HepG2 (cell line): Measurements from ENCODE around the gene HELB. TPM values are rescaled to one million over a fixed set of nuclear protein-coding genes. Genes with fewer than 3 reads are reported as not detected.

ENCODE experiments used
- ATM ChIP-seq: fragments of 450-650 bp; IDR thresholded peaks from 2 replicates; pipeline ENCODE4 v1.7.1; 2017; ENCODE audit warnings: mild to moderate bottlenecking, borderline replicate concordance
- FOXC1 ChIP-seq: sonication (generic); formaldehyde crosslinking; IDR thresholded peaks from 2 replicates; pipeline ENCODE4 v1.8.0; 2022; ENCODE audit warnings: mild to moderate bottlenecking, missing genetic modification reagents, borderline replicate concordance
- HOMEZ ChIP-seq: IDR thresholded peaks from 2 replicates; pipeline ENCODE4 v1.6.1; 2016; ENCODE audit warnings: low read depth
- MAZ ChIP-seq, 2 experiments: sonication (generic) in 1 of 2; formaldehyde crosslinking in 1 of 2; IDR thresholded peaks; 2 replicates each; pipeline versions ENCODE4 v1.5.0 to v1.6.1; 2012 to 2020; ENCODE audit warnings: low read depth in 2 of 2, mild to moderate bottlenecking in 2 of 2, borderline replicate concordance in 1 of 2, improper control_type of control experiment in 1 of 2, low read length in 1 of 2, missing genetic modification reagents in 1 of 2, moderate library complexity in 1 of 2
- MED13 ChIP-seq: sonication (generic); formaldehyde crosslinking; IDR thresholded peaks from 2 replicates; pipeline ENCODE4 v1.5.0; 2020; ENCODE audit warnings: missing genetic modification reagents
- NCOA2 ChIP-seq: sonication (generic); formaldehyde crosslinking; IDR thresholded peaks from 2 replicates; pipeline ENCODE4 v1.8.0; 2022; ENCODE audit warnings: inconsistent platforms
- NRL ChIP-seq: sonication (generic); formaldehyde crosslinking; IDR thresholded peaks from 2 replicates; pipeline ENCODE4 v1.5.0; 2020; ENCODE audit warnings: missing genetic modification reagents, mild to moderate bottlenecking, moderate library complexity, borderline replicate concordance
- PAWR ChIP-seq: sonication (generic); formaldehyde crosslinking; IDR thresholded peaks from 2 replicates; pipeline ENCODE4 v1.4.0; 2020; ENCODE audit warnings: missing genetic modification reagents, mild to moderate bottlenecking, borderline replicate concordance
- RCOR2 ChIP-seq: IDR thresholded peaks from 2 replicates; pipeline ENCODE4 v1.6.1; 2016; ENCODE audit warnings: missing biosample characterization, missing genetic modification reagents
- REL ChIP-seq: sonication (generic); formaldehyde crosslinking; conservative IDR thresholded peaks from 2 replicates; pipeline ENCODE4 v1.8.0; 2022; ENCODE audit warnings: mild to moderate bottlenecking, missing genetic modification reagents, moderate library complexity
- SOX6 ChIP-seq, 2 experiments: fragments of 450-650 bp in 1 of 2; sonication (generic) in 1 of 2; formaldehyde crosslinking in 1 of 2; IDR thresholded peaks; 2 replicates each; pipeline versions ENCODE4 v1.4.0 to v1.6.1; 2017 to 2020; ENCODE audit warnings: antibody characterized with exemption in 1 of 2, mild to moderate bottlenecking in 1 of 2, missing genetic modification reagents in 1 of 2
- TFDP2 ChIP-seq: sonication (generic); formaldehyde crosslinking; IDR thresholded peaks from 2 replicates; pipeline ENCODE4 v1.4.0; 2020; ENCODE audit warnings: missing genetic modification reagents
- YEATS4 ChIP-seq: sonication (generic); formaldehyde crosslinking; IDR thresholded peaks from 2 replicates; pipeline ENCODE4 v1.4.0; 2020; ENCODE audit warnings: missing genetic modification reagents, borderline replicate concordance
- ZNF17 ChIP-seq: sonication (generic); formaldehyde crosslinking; IDR thresholded peaks from 2 replicates; pipeline ENCODE4 v1.5.0; 2020; ENCODE audit warnings: mild to moderate bottlenecking, missing genetic modification reagents
- ZNF350 ChIP-seq: sonication (generic); formaldehyde crosslinking; IDR thresholded peaks from 2 replicates; pipeline ENCODE4 v1.4.0; 2020; ENCODE audit warnings: mild to moderate bottlenecking, low read depth, missing genetic modification reagents, borderline replicate concordance
- ZNF451 ChIP-seq: sonication (generic); formaldehyde crosslinking; IDR thresholded peaks from 2 replicates; pipeline ENCODE4 v1.5.0; 2020; ENCODE audit warnings: mild to moderate bottlenecking, missing genetic modification reagents
- ZNF503 ChIP-seq: sonication (generic); formaldehyde crosslinking; IDR thresholded peaks from 2 replicates; pipeline ENCODE4 v1.4.0; 2020; ENCODE audit warnings: missing genetic modification reagents
- ZNF782 ChIP-seq: sonication (generic); formaldehyde crosslinking; IDR thresholded peaks from 2 replicates; pipeline ENCODE4 v1.4.0; 2020; ENCODE audit warnings: missing genetic modification reagents, mild to moderate bottlenecking, borderline replicate concordance
- polyA plus RNA-seq, 8 experiments: library from polyadenylated mRNA; depleted of rRNA in 3 of 8; stranded (reverse) in 7 of 8; unstranded in 1 of 8; fragments of >200 nt; fragmentation: Illumina TruSeq in 4 of 8; extraction: Trizol in 4 of 8; gene quantifications; 2 replicates each; pipeline versions ENCODE4 v1.2.1 to v1.2.3, GENCODE V29; 2011 to 2016; ENCODE audit warnings: low read depth in 4 of 8, missing spikeins in 1 of 8, mixed read lengths in 1 of 8; ENCODE audit not compliant: insufficient read depth in 1 of 8
- total RNA-seq, 5 experiments: library from RNA; depleted of rRNA; stranded (reverse); fragments of >200 nt; fragmentation: Illumina TruSeq; extraction: Trizol; gene quantifications; 2 replicates each; pipeline ENCODE4 v1.2.3, GENCODE V29; 2016; ENCODE audit warnings: low read depth in 1 of 5
- TF ChIP-seq, protein P1 (sequence below): sonication (generic); formaldehyde crosslinking; IDR thresholded peaks from 2 replicates; pipeline ENCODE4 v1.8.1; 2022; ENCODE audit warnings: low read depth, mild to moderate bottlenecking, missing genetic modification reagents

HELB gene
- total and polyA plus RNA-seq, 2 of the 13 experiments (the other 11 are each of a cell fraction or from before 2014, with no cell fraction given), result 1.7 to 3.7 TPM

GRCh38 chr12:66301944-66302826 lies at the start of gene HELB (continued):
- peak; percentile 70; the same call in 1 of the 2 replicates for TF ChIP-seq HOMEZ
- no peak for TF ChIP-seq RCOR2 (CRISPR knock-in tag)
- TF ChIP-seq ZNF503 (CRISPR knock-in tag), result 0 out of 2 replicates have a peak, but pooled peaks have one; percentile 28
- no peak for TF ChIP-seq ZNF451 (CRISPR knock-in tag)
- no peak for TF ChIP-seq SOX6 (IDR thresholded peaks at IDR 0.05)
- peak; percentile 36; the same call in 1 of the 2 replicates for TF ChIP-seq SOX6 (CRISPR knock-in tag; IDR thresholded peaks at IDR 0.05)
- TF ChIP-seq ZNF350 (CRISPR knock-in tag), result peak; percentile 53; the same call in 1 of the 2 replicates
- peak; percentile 28; the same call in 1 of the 2 replicates for TF ChIP-seq TFDP2 (CRISPR knock-in tag)
- TF ChIP-seq ATM, result no peak
- TF ChIP-seq FOXC1, result peak; percentile 75; the same call in 1 of the 2 replicates
- peak; percentile 58; the same call in 1 of the 2 replicates for TF ChIP-seq MAZ (IDR thresholded peaks at IDR 0.05; ENCODE audit: borderline replicate concordance, low read depth, low read length)
- peak; percentile 60; the same call in 1 of the 2 replicates for TF ChIP-seq MAZ (CRISPR knock-in tag; IDR thresholded peaks at IDR 0.05; ENCODE audit: low read depth)
- TF ChIP-seq ZNF782 (CRISPR knock-in tag), result peak; percentile 59; the same call in 1 of the 2 replicates
- 0 out of 2 replicates have a peak, but pooled peaks have one; percentile 43 for TF ChIP-seq NRL (CRISPR knock-in tag)
- TF ChIP-seq ZNF17 (CRISPR knock-in tag), result no peak
- TF ChIP-seq YEATS4 (CRISPR knock-in tag), result peak; percentile 72; the same call in 1 of the 2 replicates
- TF ChIP-seq NCOA2, result peak; percentile 40; the same call in 1 of the 2 replicates
- TF ChIP-seq MED13 (CRISPR knock-in tag), result no peak
- TF ChIP-seq PAWR (CRISPR knock-in tag), result no peak
- TF ChIP-seq, protein P1, sequence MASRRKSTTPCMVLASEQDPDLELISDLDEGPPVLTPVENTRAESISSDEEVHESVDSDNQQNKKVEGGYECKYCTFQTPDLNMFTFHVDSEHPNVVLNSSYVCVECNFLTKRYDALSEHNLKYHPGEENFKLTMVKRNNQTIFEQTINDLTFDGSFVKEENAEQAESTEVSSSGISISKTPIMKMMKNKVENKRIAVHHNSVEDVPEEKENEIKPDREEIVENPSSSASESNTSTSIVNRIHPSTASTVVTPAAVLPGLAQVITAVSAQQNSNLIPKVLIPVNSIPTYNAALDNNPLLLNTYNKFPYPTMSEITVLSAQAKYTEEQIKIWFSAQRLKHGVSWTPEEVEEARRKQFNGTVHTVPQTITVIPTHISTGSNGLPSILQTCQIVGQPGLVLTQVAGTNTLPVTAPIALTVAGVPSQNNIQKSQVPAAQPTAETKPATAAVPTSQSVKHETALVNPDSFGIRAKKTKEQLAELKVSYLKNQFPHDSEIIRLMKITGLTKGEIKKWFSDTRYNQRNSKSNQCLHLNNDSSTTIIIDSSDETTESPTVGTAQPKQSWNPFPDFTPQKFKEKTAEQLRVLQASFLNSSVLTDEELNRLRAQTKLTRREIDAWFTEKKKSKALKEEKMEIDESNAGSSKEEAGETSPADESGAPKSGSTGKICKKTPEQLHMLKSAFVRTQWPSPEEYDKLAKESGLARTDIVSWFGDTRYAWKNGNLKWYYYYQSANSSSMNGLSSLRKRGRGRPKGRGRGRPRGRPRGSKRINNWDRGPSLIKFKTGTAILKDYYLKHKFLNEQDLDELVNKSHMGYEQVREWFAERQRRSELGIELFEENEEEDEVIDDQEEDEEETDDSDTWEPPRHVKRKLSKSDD (CRISPR knock-in tag), result no peak
- no peak; the same call in 1 of the 2 replicates for TF ChIP-seq REL (CRISPR knock-in tag)
